K562 (cell line): Measurements from ENCODE around the gene MPRIP. TPM values are rescaled to one million over a fixed set of nuclear protein-coding genes. Genes with fewer than 3 reads are reported as not detected.

Experiments
- ATAC-seq: fragments of 200-7000 bp; cut with Tn5 transposase; 3 replicates; pipeline ENCODE4 v1.9.1; 2020; ENCODE audit warnings: moderate library complexity
- BruUV-seq: library from RNA; stranded (reverse); fragments of 400-500 nt; replicated peaks from 2 replicates; lab custom pipeline; 2021; lab: Mats Ljungman, UMichigan
- CTCF ChIA-PET: fragments of 300-600 bp; formaldehyde crosslinking; extraction: SDS; loops from one replicate; lab custom pipeline; 2021; ENCODE audit warnings: low intra/inter-chr PET ratio; lab: Yijun Ruan, JAX
- POLR2A ChIA-PET: fragments of 300-600, 350-650 bp; sonication (Branson Sonifier 250); formaldehyde crosslinking; extraction: SDS; loops from one replicate; lab custom pipeline; 2021; ENCODE audit warnings: antibody characterized with exemption, inconsistent platforms; lab: Yijun Ruan, JAX
- DNase-seq, 4 experiments: peaks; one replicate each; pipeline versions ENCODE4 v3.0.0 to v3.0.0-alpha.2; 2011 to 2018; ENCODE audit warnings: low spot score in 3 of 4, mixed read lengths in 3 of 4; ENCODE audit errors: extremely low read depth in 1 of 4
- FAIRE-seq: peaks from 2 replicates; lab custom pipeline; 2011; peaks lifted over from hg19 to GRCh38; lab: Jason Lieb, UNC
- H2AFZ ChIP-seq: 2 replicates; pipeline ENCODE4 v1.6.0; 2011; ENCODE audit warnings: low read depth, low read length, control low read depth, inconsistent platforms
- H3K27ac ChIP-seq: fragments of 200-600 bp; 3 replicates; pipeline ENCODE4 v1.8.0; 2011; ENCODE audit warnings: low read depth, mild to moderate bottlenecking, control low read depth, inconsistent platforms, low read length, moderate library complexity, mixed read lengths; ENCODE audit errors: extremely low read depth
- H3K27me3 ChIP-seq, 2 experiments: fragments of 300-600 bp in 1 of 2; 2 replicates in 1 of 2; 3 replicates in 1 of 2; pipeline versions ENCODE4 v1.6.0 to v1.8.0; 2011; ENCODE audit warnings: inconsistent platforms in 2 of 2, low read length in 2 of 2, mild to moderate bottlenecking in 1 of 2, mixed read lengths in 1 of 2, moderate library complexity in 1 of 2; ENCODE audit not compliant: control insufficient read depth in 2 of 2, insufficient read depth in 2 of 2
- H3K36me3 ChIP-seq: fragments of 300-600 bp; 3 replicates; pipeline ENCODE4 v1.8.0; 2011; ENCODE audit warnings: mild to moderate bottlenecking, low read length, inconsistent platforms; ENCODE audit not compliant: control insufficient read depth, insufficient read depth
- H3K4me1 ChIP-seq, 2 experiments: fragments of 200-600 bp in 1 of 2; replicated peaks in 1 of 2; 2 replicates in 1 of 2; 3 replicates in 1 of 2; pipeline versions ENCODE4 v1.5.1 to v1.8.0; 2011; ENCODE audit warnings: inconsistent platforms in 2 of 2, low read length in 2 of 2, mild to moderate bottlenecking in 1 of 2, mixed read lengths in 1 of 2, moderate library complexity in 1 of 2; ENCODE audit not compliant: control insufficient read depth in 2 of 2, insufficient read depth in 2 of 2
- H3K4me2 ChIP-seq: 2 replicates; pipeline ENCODE4 v1.6.1; 2011; ENCODE audit warnings: low read length, control low read depth, inconsistent platforms, mixed read lengths; ENCODE audit not compliant: insufficient read depth
- H3K4me3 ChIP-seq: fragments of 200-600 bp; sonication (generic), shearing (Covaris generic); 2 replicates; pipeline ENCODE4 v1.5.1; 2016; ENCODE audit warnings: control low read depth, inconsistent platforms
- H3K79me2 ChIP-seq: fragments of 200-600 bp; 3 replicates; pipeline ENCODE4 v1.8.0; 2011; ENCODE audit warnings: low read length, inconsistent platforms; ENCODE audit not compliant: control insufficient read depth, insufficient read depth
- H3K9ac ChIP-seq, 2 experiments: 2 replicates each; pipeline versions ENCODE4 v1.6.0 to v1.6.1; 2011; ENCODE audit warnings: low read depth in 2 of 2, low read length in 2 of 2, control low read depth in 1 of 2, inconsistent platforms in 1 of 2, mild to moderate bottlenecking in 1 of 2, mixed read lengths in 1 of 2; ENCODE audit not compliant: insufficient read depth in 1 of 2
- H3K9me1 ChIP-seq: one replicate; pipeline ENCODE4 v1.6.0; 2011; ENCODE audit warnings: inconsistent platforms, mild to moderate bottlenecking, low read length, moderate library complexity; ENCODE audit not compliant: control insufficient read depth, insufficient read depth
- H3K9me3 ChIP-seq: replicated peaks from 2 replicates; pipeline ENCODE4 v1.5.1; 2011; ENCODE audit warnings: low read depth, low read length, inconsistent platforms; ENCODE audit not compliant: control insufficient read depth, insufficient read depth
- H4K20me1 ChIP-seq: replicated peaks from 2 replicates; pipeline ENCODE4 v1.6.1; 2011; ENCODE audit warnings: low read length, inconsistent platforms, mixed read lengths; ENCODE audit not compliant: control insufficient read depth, insufficient read depth
- SMAD4 ChIP-seq: fragments of 250-450 bp; sonication (Bioruptor Pico); conservative IDR thresholded peaks from 2 replicates; pipeline ENCODE4 v1.8.0; 2021; ENCODE audit warnings: inconsistent platforms, mild to moderate bottlenecking, moderate library complexity
- YY1 ChIP-seq, 3 experiments: IDR thresholded peaks; 2 replicates each; pipeline ENCODE4 v1.6.1; 2011; ENCODE audit warnings: low read length in 2 of 3, mild to moderate bottlenecking in 2 of 3, moderate library complexity in 2 of 3, borderline replicate concordance in 1 of 3, control low read depth in 1 of 3, low read depth in 1 of 3; ENCODE audit not compliant: insufficient read depth in 3 of 3, insufficient replicate concordance in 2 of 3, control insufficient read depth in 1 of 3, insufficient read length in 1 of 3; ENCODE audit errors: extremely low read depth in 1 of 3
- WGBS: fragments of 100-300 bp; shearing (Covaris generic); methylation state at CpG from one replicate; pipeline ENCODE4 v1.1.6; 2016; ENCODE audit warnings: low coverage, mixed read lengths; ENCODE audit not compliant: insufficient coverage; ENCODE audit errors: missing lambda C conversion rate; 5-methylcytosine and 5-hydroxymethylcytosine counted together
- in situ Hi-C: fragments of 300-500 bp; cut with MboI; formaldehyde crosslinking; loops from 4 replicates; pipeline ENCODE4 v1.15.0; 2018; ENCODE audit warnings: inconsistent platforms, mixed read lengths
- intact Hi-C: fragments of 100-400 bp; cut with micrococcal nuclease; formaldehyde crosslinking; loops from 2 replicates; pipeline ENCODE4 v1.14.2; 2022
- polyA plus RNA-seq, 8 experiments: library from polyadenylated mRNA; depleted of rRNA in 4 of 8; stranded (reverse) in 5 of 8; unstranded in 3 of 8; fragments of >200 nt; fragmentation: Nextera tagmentation in 2 of 8; fragmentation: Illumina TruSeq in 1 of 8; extraction: Ambion mirVana in 2 of 8; extraction: Trizol in 1 of 8; gene quantifications; 2 replicates each; pipeline versions ENCODE4 v1.2.1 to v1.2.3, GENCODE V29; 2011 to 2014; ENCODE audit warnings: inconsistent platforms in 1 of 8, missing spikeins in 1 of 8
- total RNA-seq, 7 experiments: library from RNA; depleted of rRNA in 6 of 7; stranded (reverse); fragments of >200 nt in 6 of 7; fragmentation: Illumina TruSeq in 2 of 7; extraction: Trizol in 2 of 7; gene quantifications; 2 replicates each; pipeline versions ENCODE4 v1.2.1 to v1.2.3, GENCODE V29; 2011 to 2021; ENCODE audit warnings: low replicate concordance in 1 of 7
- TF ChIP-seq, protein P1 (sequence below): sonication (generic); formaldehyde crosslinking; IDR thresholded peaks from 2 replicates; pipeline ENCODE4 v1.8.0; 2022; ENCODE audit warnings: missing genetic modification reagents, mild to moderate bottlenecking, borderline replicate concordance

MPRIP gene
- total and polyA plus RNA-seq, 9 of the 15 experiments (the other 6 are each of a cell fraction or from before 2014, with no cell fraction given): 10.0 to 72.6 (median 30.1) TPM

DNA sequence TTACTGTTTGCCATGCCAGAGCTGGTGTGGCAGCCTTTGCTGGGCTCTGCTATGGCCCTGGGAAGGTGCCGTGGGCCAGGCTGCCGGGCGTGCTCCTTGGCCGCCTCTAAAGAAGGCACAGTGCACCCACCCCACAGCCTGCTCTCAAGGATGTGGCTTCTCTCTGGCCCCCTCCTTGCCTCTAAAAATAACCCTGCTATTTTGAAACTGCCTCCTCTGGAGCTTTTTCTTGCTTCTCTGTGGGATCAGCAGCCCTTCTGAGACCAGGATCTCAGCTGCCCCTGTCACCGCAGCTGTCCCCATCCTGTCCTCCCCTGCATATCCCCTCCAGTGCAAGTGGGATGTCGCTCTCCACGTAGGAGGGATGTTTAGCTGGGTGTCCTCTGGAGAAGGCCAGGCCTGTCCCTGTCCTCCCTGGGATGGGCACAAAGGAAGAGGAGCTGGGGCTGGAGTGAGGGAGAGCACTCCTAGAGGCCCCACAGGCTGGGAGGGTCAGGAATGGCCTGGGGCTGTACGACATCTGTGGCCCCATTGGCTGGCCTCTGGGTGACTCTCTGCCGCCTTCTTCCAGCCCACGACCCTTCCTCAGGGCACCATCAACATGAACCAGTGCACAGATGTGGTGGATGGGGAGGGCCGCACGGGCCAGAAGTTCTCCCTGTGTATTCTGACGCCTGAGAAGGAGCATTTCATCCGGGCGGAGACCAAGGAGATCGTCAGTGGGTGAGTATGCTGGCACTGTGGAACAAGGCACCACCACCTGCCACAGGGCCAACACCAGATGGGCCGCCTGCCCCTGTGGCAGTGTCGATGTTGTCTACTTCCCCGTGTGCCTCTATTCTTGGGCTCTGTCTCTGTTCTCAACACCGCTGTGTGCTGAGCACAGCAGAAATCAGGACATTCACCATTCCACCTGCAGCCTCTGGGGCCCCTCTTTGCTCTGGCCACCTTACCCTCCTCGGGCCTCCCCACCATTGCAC, 84.2 kb downstream of the MPRIP start:
- H3K4me2 ChIP-seq: no peak overlapping the region
- FAIRE-seq (no peak), DNase-seq (no peak), ATAC-seq (no peak)
- H3K27me3 ChIP-seq: no peaks in the 10 kb centered on the region
- ChIA-PET CTCF (no interaction called here), POLR2A (interaction anchor here (0.5 kb wide), 1 partner anchor 154 kb away, joined by 3 read pairs; no protein-coding TSS in a partner anchor)
- H3K4me3 ChIP-seq: no peak overlapping the region
- H3K4me1 ChIP-seq: no peaks in the 10 kb centered on the region
- TF ChIP-seq SMAD4: no peak
- TF ChIP-seq YY1 (IDR thresholded peaks at IDR 0.05; ENCODE audit: borderline replicate concordance in 1 of 3, control insufficient read depth in 1 of 3, extremely low read depth in 1 of 3, insufficient read depth in 3 of 3, insufficient read length in 1 of 3, insufficient replicate concordance in 2 of 3, low read depth in 1 of 3, low read length in 2 of 3): no peak
- TF ChIP-seq, protein P1, sequence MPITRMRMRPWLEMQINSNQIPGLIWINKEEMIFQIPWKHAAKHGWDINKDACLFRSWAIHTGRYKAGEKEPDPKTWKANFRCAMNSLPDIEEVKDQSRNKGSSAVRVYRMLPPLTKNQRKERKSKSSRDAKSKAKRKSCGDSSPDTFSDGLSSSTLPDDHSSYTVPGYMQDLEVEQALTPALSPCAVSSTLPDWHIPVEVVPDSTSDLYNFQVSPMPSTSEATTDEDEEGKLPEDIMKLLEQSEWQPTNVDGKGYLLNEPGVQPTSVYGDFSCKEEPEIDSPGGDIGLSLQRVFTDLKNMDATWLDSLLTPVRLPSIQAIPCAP (CRISPR knock-in tag): no peak
- WGBS: 88% methylated on average over 15 of the region's 21 CpGs
- intact Hi-C loops: no loop called here
- H3K9me1 ChIP-seq: no peaks in the 10 kb centered on the region
- BruUV-seq: no TSS peak
- peaks cover 7% of the 10 kb centered on the region; the same call in 1 of the 2 replicates for H4K20me1 ChIP-seq
- no peak overlapping the region; a peak in 1 of 4 replicates for H3K9ac ChIP-seq
- H2AFZ ChIP-seq: no peak overlapping the region
- H3K79me2 ChIP-seq: no peaks in the 10 kb centered on the region
- no peak overlapping the region for H3K27ac ChIP-seq
- in situ Hi-C loops: loop anchor here (10.0 kb wide), 1 partner anchor 122 kb away; no protein-coding TSS in a partner anchor
- H3K9me3 ChIP-seq: no peaks in the 10 kb centered on the region
- H3K36me3 ChIP-seq: 0 out of 3 replicates have a peak, but pooled peaks cover 8% of the 10 kb centered on the region
